ENCODE results near the gene DPYD.

DNA sequence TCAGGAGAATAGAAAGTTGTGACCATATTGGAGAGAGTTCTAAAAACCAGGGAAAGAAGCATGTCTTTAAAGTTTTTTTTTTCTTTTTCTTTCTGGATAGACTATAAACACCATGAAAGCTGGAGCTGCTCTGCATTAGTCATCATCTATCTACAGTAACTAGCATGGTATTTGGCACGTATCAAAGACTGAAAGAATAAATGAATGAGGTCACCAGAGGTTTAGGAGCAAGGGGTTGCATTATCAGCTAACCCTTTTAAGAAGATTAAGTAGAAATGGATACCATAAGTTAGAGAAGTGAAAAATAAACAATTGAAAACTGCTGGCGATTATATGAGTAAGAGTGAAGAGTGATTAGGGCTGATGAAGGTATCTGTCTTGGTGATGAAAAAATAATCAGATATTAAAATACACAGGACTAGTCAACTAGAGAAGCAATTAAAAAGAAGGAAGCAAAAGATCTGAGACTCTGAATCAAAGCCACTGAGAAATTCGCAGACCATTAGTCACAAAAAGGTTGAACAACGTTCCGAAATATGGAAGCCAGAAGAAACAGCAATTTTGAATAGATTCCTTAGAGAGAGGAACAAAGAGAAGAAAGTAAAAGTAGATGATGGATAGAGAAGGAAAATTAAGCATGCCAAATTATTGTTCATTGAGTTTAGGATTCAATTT is 536.4 kb downstream of the DPYD start:
- TF ChIP-seq EZH2 (IDR thresholded peaks at IDR 0.05; ENCODE audit: borderline replicate concordance, low read length) = no peak
- TF ChIP-seq CTCF (conservative IDR thresholded peaks at IDR 0.05 in 1 of 2, IDR thresholded peaks at IDR 0.05 in 1 of 2; ENCODE audit: extremely low read depth in 1 of 2, insufficient read depth in 1 of 2, low read depth in 1 of 2, low read length in 2 of 2) = no peak

All from mammary epithelial cell (primary cell).